Astrocyte (in vitro differentiated cells and primary cell): ENCODE data around the gene POLR2L. TPM values are rescaled to one million over a fixed set of nuclear protein-coding genes. Genes with fewer than 3 reads are reported as not detected.

Experiments
- DNase-seq: peaks from one replicate; pipeline ENCODE4 v3.0.0-alpha.2; 2010; ENCODE audit warnings: low read depth
- FAIRE-seq: peaks from 2 replicates; lab custom pipeline; 2011; peaks lifted over from hg19 to GRCh38; lab: Jason Lieb, UNC
- H2AFZ ChIP-seq: 2 replicates; pipeline ENCODE4 v1.6.0; 2012; ENCODE audit warnings: low read depth, low read length, inconsistent platforms
- H3K27ac ChIP-seq: 2 replicates; pipeline ENCODE4 v1.5.1; 2011; ENCODE audit warnings: low read depth, low read length, inconsistent platforms
- H3K27me3 ChIP-seq: 2 replicates; pipeline ENCODE4 v1.6.0; 2011; ENCODE audit warnings: low read length, inconsistent platforms; ENCODE audit not compliant: insufficient read depth
- H3K36me3 ChIP-seq: 2 replicates; pipeline ENCODE4 v1.5.1; 2011; ENCODE audit warnings: low read length, inconsistent platforms; ENCODE audit not compliant: insufficient read depth
- H3K4me1 ChIP-seq: 2 replicates; pipeline ENCODE4 v1.5.1; 2011; ENCODE audit warnings: low read length, inconsistent platforms; ENCODE audit not compliant: insufficient read depth
- H3K4me2 ChIP-seq: 2 replicates; pipeline ENCODE4 v1.6.0; 2012; ENCODE audit warnings: low read length, inconsistent platforms
- H3K4me3 ChIP-seq: 2 replicates; pipeline ENCODE4 v1.5.1; 2011; ENCODE audit warnings: low read depth, mild to moderate bottlenecking, low read length, inconsistent platforms; ENCODE audit not compliant: insufficient read depth
- H3K79me2 ChIP-seq: 2 replicates; pipeline ENCODE4 v1.6.0; 2012; ENCODE audit warnings: mild to moderate bottlenecking, low read length, inconsistent platforms; ENCODE audit not compliant: insufficient read depth
- H3K9ac ChIP-seq: 2 replicates; pipeline ENCODE4 v1.6.0; 2012; ENCODE audit warnings: mild to moderate bottlenecking, low read length, inconsistent platforms
- H3K9me3 ChIP-seq: 2 replicates; pipeline ENCODE4 v1.5.1; 2012; ENCODE audit warnings: low read depth, mild to moderate bottlenecking, low read length, inconsistent platforms; ENCODE audit not compliant: insufficient read depth
- H4K20me1 ChIP-seq: 2 replicates; pipeline ENCODE4 v1.6.0; 2012; ENCODE audit warnings: low read length, inconsistent platforms; ENCODE audit not compliant: insufficient read depth
- H3K27ac Mint-ChIP-seq: one replicate; pipeline ENCODE4 v1.8.0; 2021; ENCODE audit warnings: mild to moderate bottlenecking, mixed read lengths; ENCODE audit not compliant: unreplicated experiment
- H3K27me3 Mint-ChIP-seq: one replicate; pipeline ENCODE4 v1.8.0; 2021; ENCODE audit warnings: low read depth, mixed read lengths; ENCODE audit not compliant: unreplicated experiment
- H3K36me3 Mint-ChIP-seq: one replicate; pipeline ENCODE4 v1.8.0; 2021; ENCODE audit warnings: low read depth, mixed read lengths; ENCODE audit not compliant: unreplicated experiment
- H3K4me1 Mint-ChIP-seq: one replicate; pipeline ENCODE4 v1.8.0; 2021; ENCODE audit warnings: low read depth, mixed read lengths; ENCODE audit not compliant: unreplicated experiment
- H3K4me3 Mint-ChIP-seq: one replicate; pipeline ENCODE4 v1.8.0; 2021; ENCODE audit warnings: mild to moderate bottlenecking, moderate library complexity, mixed read lengths; ENCODE audit not compliant: unreplicated experiment
- H3K9me3 Mint-ChIP-seq: one replicate; pipeline ENCODE4 v1.8.0; 2021; ENCODE audit warnings: mild to moderate bottlenecking, mixed read lengths; ENCODE audit not compliant: unreplicated experiment
- EZH2 ChIP-seq: IDR thresholded peaks from 2 replicates; pipeline ENCODE4 v1.6.1; 2012; ENCODE audit warnings: mild to moderate bottlenecking, low read length, inconsistent platforms; ENCODE audit not compliant: insufficient read depth
- total RNA-seq: library from RNA; stranded (reverse); gene quantifications from 2 replicates; pipeline ENCODE4 v1.2.1, GENCODE V29; 2021
- TF ChIP-seq, protein P1 (sequence below): IDR thresholded peaks from 2 replicates; pipeline ENCODE4 v1.5.1; 2011; ENCODE audit warnings: low read depth, mild to moderate bottlenecking, inconsistent platforms, low read length, moderate library complexity; ENCODE audit not compliant: insufficient read depth

The POLR2L gene
- total RNA-seq, 1 donor from 2014 or later: 212 TPM

DNA sequence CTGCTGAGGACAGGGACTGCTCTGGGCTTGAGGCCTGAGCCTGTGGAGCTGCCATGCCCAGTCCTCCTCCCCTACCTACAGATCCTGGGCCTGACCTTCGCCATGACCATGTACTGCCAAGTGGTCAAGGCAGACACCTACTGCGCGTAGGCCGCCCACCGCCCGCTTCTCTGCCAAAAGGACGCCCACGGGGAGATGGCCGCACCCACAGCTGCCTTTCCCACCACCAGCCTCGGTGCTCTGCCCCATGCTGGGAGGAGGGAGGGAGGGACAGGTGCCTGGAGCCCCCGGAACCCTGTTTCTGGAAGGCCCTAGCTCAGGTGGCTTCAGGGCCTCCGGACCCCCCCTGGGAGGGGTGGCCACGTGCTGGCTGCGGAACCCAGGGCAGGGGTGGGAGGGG is 24.2 kb upstream of the POLR2L start:
- Histone ChIP-seq H3K79me2 (no peaks in the 10 kb centered on the region), H3K36me3 (no peaks in the 10 kb centered on the region), H3K4me3 (no peak overlapping the region), H3K27ac (no peak overlapping the region), H2AFZ (no peak overlapping the region), H3K9me3 (no peaks in the 10 kb centered on the region), H3K9ac (no peak overlapping the region), H3K27me3 (no peaks in the 10 kb centered on the region), H4K20me1 (peaks cover 15% of the 10 kb centered on the region), H3K4me1 (peaks cover 10% of the 10 kb centered on the region), H3K4me2 (no peak overlapping the region)
- Mint-ChIP-seq H3K4me1 (no peaks in the 10 kb centered on the region), H3K27ac (no peak overlapping the region), H3K9me3 (no peaks in the 10 kb centered on the region), H3K27me3 (no peaks in the 10 kb centered on the region), H3K4me3 (no peak overlapping the region), H3K36me3 (peaks cover 2% of the 10 kb centered on the region)
- DNase-seq (no peak), FAIRE-seq (no peak)
- TF ChIP-seq, protein P1, sequence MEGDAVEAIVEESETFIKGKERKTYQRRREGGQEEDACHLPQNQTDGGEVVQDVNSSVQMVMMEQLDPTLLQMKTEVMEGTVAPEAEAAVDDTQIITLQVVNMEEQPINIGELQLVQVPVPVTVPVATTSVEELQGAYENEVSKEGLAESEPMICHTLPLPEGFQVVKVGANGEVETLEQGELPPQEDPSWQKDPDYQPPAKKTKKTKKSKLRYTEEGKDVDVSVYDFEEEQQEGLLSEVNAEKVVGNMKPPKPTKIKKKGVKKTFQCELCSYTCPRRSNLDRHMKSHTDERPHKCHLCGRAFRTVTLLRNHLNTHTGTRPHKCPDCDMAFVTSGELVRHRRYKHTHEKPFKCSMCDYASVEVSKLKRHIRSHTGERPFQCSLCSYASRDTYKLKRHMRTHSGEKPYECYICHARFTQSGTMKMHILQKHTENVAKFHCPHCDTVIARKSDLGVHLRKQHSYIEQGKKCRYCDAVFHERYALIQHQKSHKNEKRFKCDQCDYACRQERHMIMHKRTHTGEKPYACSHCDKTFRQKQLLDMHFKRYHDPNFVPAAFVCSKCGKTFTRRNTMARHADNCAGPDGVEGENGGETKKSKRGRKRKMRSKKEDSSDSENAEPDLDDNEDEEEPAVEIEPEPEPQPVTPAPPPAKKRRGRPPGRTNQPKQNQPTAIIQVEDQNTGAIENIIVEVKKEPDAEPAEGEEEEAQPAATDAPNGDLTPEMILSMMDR: no peak

DNA sequence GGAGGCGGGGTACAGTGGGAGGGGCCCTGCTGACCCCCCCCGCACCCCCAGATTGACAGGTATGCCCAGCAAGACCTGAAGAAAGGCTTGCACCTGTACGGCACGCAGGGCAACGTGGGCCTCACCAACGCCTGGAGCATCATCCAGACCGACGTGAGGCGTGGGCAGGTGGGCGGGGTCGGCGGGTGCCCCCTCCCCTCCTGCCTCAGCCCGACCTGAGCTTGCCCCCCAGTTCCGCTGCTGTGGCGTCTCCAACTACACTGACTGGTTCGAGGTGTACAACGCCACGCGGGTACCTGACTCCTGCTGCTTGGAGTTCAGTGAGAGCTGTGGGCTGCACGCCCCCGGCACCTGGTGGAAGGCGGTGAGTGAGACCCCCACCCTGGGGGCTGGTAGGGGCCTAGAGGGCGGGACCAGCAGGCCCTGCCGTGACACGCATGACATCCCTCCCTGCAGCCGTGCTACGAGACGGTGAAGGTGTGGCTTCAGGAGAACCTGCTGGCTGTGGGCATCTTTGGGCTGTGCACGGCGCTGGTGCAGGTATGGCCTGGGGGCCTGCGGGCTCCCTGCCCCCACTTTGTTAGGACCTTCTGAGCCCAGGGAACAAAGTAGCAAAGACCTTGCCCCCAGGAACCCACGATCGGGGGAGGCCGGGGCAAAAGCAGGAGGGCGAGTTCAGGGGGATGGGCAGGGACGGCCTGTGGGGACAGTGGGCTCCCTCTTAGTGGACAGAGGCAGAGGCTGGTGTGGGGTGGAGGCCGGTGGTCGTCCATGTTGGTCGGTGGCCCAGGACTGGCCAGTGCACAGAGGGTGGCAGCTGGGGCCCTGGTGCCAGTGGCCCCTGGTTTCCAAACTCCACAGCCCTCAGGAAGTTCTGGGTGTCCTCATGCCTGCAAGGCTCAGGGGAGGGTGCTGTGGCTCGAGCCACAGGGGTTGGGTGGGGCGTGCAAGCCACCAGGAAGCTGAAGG is 23.4 kb upstream of the POLR2L start:
- Mint-ChIP-seq H3K27ac (no peak overlapping the region), H3K27me3 (no peaks in the 10 kb centered on the region)
- no peaks in the 10 kb centered on the region for H3K27me3 ChIP-seq

More for the DNA sequence above, 23.4 kb upstream of the POLR2L start:
- DNase-seq (no peak), FAIRE-seq (no peak)
- Histone ChIP-seq H3K36me3 (no peaks in the 10 kb centered on the region), H2AFZ (no peak overlapping the region), H3K4me1 (peaks cover 10% of the 10 kb centered on the region), H3K79me2 (no peaks in the 10 kb centered on the region), H4K20me1 (peaks cover 15% of the 10 kb centered on the region), H3K4me3 (no peak overlapping the region), H3K4me2 (no peak overlapping the region), H3K27ac (no peak overlapping the region), H3K9me3 (no peaks in the 10 kb centered on the region), H3K9ac (no peak overlapping the region)
- TF ChIP-seq EZH2: no peak
- TF ChIP-seq, protein P1: no peak
- H3K4me1 Mint-ChIP-seq: no peaks in the 10 kb centered on the region
- H3K36me3 Mint-ChIP-seq: peaks cover 2% of the 10 kb centered on the region
- H3K4me3 Mint-ChIP-seq: no peak overlapping the region
- H3K9me3 Mint-ChIP-seq: no peaks in the 10 kb centered on the region
